ENCODE data around the gene MGAT3.
"Not testable (repeated sequence)": the region's sequence is repeated elsewhere in the genome, so short reads cannot be mapped to it uniquely, and the experiment has no call there.

The MGAT3 gene, protein sequence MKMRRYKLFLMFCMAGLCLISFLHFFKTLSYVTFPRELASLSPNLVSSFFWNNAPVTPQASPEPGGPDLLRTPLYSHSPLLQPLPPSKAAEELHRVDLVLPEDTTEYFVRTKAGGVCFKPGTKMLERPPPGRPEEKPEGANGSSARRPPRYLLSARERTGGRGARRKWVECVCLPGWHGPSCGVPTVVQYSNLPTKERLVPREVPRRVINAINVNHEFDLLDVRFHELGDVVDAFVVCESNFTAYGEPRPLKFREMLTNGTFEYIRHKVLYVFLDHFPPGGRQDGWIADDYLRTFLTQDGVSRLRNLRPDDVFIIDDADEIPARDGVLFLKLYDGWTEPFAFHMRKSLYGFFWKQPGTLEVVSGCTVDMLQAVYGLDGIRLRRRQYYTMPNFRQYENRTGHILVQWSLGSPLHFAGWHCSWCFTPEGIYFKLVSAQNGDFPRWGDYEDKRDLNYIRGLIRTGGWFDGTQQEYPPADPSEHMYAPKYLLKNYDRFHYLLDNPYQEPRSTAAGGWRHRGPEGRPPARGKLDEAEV

DNA sequence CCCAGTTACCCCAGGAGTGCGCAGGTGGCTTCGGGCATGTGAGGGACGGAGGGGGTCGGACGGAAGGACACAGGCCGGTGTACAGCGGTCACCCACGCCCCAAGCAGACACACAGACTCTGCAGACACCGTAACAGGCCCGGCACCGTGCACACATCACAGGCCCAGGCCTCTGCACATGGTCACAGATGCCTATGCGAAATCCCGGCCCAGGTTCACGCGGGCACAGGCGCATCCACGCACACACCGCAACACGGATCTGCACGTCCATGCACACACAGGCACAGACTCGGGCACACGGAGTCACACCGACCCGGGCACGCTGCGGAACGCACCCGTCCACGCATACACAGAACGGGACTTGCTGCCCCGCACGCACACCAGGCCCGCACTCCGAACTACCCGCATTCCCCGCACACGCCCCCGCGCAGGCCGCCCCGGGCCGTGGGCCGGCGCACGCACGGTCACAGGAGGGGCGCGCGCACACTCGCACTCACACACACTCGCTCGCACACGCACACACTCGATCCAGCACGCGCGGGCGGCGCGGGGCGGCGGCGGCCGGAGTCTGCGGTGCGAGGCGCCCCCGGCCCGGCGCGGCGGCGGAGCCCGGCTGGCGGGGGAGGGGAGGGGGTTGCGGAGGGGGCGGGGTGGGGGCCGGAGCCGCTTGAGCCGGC is at the start of gene MGAT3:
Gene MGAT3 (plus strand): TSS at position 491 of the 676 bp plus-strand sequence. CDS start 30,336 bp downstream, outside the sequence.
- DNase-seq (ENCODE audit: low spot score), result no peak

- DNase-seq (ENCODE audit: low spot score), result no peak
These were observed 48.6 kb upstream of the MGAT3 start for GRCh38 chr22:39408173-39408572.

DNA sequence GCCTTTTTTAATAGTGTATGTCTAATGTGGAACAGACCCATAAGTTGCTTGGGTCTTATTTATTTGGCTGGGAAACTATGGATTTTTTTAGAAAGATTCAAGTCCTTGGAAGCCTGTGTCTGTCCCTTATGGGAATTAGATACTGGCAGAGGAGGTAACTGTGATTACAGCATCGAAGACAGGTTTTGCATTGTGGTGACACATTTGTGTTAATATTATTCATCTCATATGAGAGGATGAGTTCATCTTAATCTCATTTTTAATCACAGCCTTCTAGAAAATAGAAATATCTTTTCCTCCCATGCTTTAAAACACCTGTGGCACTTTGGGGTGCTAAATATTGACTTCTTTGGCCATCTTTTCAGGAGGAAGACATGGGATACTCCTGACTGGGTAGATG is 48.0 kb upstream of the MGAT3 start:
- DNase-seq (ENCODE audit: low spot score), result no peak

GRCh38 chr22:39409516-39410029 is 47.2 kb upstream of the MGAT3 start:
- no peak for DNase-seq (ENCODE audit: low spot score)

GRCh38 chr22:39410264-39410663 is 46.5 kb upstream of the MGAT3 start:
- DNase-seq (ENCODE audit: low spot score), result no peak

DNA sequence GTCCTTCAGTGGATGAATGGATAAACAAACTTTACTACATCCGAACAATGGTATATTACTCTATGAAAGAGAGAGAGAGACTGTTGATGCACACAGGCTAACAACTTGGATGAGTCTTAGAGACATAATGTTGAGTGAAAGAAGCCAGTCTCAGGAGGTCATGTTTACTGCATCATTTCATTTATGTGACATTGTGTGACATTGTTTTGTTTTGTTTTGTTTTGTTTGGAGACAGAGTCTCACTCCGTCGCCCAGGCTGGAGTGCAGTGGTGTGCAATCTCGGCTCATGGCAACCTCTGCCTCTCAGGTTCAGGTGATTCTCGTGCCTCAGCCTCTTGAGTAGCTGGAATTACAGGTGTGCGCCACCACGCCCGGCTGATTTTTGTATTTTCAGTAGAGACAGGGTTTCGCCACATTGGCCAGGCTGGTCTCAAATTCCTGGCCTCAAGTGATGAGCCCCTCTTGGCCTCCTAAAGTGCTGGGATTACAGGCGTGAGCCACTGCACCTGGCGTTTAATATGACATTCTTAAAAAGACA is 44.9 kb upstream of the MGAT3 start:
- DNase-seq (ENCODE audit: low spot score), result not testable (repeated sequence)

GRCh38 chr22:39413204-39413603 is 43.6 kb upstream of the MGAT3 start:
- not testable (repeated sequence) for DNase-seq (ENCODE audit: low spot score)

DNA sequence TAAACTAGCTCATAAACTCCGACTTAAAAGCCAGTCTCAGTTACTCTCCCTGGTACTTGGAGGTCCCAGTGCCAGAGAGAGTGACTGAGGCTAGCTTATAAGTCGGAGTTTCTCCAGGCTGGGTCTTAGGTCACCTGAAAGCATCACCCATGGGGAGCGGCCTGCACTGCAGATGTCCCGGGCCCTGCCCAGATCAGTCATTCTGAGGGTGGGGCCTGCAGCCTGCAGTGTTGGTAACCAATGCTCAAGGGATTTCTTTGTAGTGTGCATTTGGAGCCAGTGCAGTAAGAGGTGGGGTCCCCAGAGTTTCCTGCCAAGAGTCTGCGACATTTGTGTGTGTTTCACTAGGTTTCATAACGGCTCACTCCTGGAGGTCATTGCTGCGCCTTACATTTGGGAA is 42.4 kb upstream of the MGAT3 start:
- DNase-seq (ENCODE audit: low spot score), result no peak

DNA sequence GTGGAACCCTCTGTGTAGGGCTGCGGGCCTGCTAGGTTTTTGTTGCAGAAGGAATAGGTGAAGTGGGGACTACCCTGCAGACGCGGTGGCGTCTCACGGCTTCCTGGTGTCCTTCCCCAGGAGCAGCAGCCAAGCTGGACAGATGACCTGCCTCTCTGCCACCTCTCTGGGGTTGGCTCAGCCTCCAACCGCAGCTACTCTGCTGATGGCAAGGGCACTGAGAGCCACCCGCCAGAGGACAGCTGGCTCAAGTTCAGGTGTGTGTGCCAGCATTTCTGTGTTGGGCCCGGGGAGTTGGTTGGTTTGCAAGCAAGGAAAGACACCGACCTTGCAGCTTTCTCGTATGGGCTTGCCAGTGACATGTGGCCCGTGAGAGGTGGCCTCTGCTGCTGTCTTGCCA is 41.9 kb upstream of the MGAT3 start:
- DNase-seq (ENCODE audit: low spot score), result no peak

- DNase-seq (ENCODE audit: low spot score), result no peak
These were observed 41.3 kb upstream of the MGAT3 start for GRCh38 chr22:39415506-39415905.

DNA sequence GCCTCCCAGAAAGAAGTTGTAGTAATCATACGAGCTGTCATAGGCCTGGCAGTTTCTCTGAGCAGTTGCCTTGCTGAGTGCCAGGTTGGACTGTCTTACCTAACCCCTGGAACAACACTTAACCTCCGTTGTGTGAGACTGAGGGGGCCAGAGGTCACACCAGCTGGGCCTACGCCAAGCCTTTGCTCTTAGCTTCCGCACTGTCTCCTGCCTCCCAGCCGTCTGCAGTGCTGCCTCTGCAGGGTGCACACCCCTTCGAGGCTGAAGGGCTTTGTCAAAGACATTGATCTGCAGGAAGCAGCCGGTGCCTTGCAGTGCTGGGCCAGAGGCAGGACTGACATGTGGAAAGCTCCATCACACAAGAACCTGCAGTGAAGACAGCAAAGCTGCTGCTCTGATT is 40.5 kb upstream of the MGAT3 start:
- no peak for DNase-seq (ENCODE audit: low spot score)

GRCh38 chr22:39417641-39418040 is 39.2 kb upstream of the MGAT3 start:
- no peak for DNase-seq (ENCODE audit: low spot score)

- no peak for DNase-seq (ENCODE audit: low spot score)
These were observed 38.1 kb upstream of the MGAT3 start for GRCh38 chr22:39418696-39419095.

DNA sequence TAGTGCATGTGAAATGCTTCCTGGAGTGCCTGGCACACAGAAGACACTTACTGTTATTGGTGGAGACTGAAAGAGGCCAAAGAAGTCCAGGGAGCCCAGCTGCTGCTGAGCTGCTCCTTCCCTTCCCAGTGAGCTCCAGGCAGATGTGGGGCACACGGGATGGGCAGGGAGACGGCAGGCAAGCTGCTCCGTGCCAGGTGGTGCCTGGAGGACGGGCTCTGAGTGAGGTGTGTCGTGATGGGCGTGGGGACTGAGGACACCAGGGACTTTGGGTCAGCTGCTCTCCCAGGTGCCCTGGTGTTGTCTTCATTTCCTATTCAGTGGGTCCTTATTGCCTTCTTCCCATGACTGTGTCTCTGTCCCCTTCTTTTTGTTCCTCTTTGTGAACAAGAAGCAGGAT is 37.7 kb upstream of the MGAT3 start:
- DNase-seq (ENCODE audit: low spot score), result no peak

DNA sequence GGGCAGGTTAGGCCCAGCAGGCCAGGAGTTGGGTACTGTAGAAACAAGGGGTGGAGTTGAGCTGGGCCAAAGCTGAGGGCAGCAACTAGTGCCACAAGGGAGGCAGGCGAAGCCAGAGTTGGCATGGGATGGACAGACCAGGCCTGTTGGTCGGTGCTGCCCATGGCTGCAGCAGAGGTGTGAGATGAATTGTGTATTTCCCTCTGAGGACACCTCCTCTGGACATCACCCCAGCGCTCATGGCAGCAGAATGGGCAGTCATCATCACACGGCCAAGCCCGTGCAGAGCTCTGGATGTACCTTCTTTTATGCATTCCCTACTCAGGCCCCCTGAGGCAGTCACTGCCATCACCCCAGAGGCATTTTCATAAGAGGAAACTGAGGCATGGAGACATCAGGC is 36.9 kb upstream of the MGAT3 start:
- no peak for DNase-seq (ENCODE audit: low spot score)

- no peak for DNase-seq (ENCODE audit: low spot score)
These were observed 35.1 kb upstream of the MGAT3 start for GRCh38 chr22:39421691-39422090.

- no peak for DNase-seq (ENCODE audit: low spot score)
These were observed 34.7 kb upstream of the MGAT3 start for GRCh38 chr22:39422101-39422500.

- DNase-seq (ENCODE audit: low spot score), result no peak
These were observed 34.1 kb upstream of the MGAT3 start for GRCh38 chr22:39422721-39423120.

DNA sequence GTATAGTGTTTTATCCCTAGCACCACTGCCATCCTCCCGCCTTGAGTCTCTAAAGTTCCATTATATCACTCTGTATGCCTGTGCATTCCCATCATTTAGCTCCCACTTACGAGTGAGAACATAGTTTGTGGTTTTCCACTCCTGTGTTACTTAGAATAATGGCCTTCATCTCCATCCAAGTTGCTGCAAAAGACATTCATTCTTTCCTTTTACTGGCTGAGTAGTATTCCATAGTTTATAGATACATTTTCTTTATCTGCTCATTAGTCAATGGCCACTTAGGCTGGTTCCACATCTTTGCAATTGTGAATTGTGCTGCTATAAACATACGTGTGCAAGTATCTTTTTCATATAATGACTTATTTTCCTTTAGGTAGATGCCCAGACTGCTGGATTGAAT is 32.8 kb upstream of the MGAT3 start:
- DNase-seq (ENCODE audit: low spot score), result no peak

- DNase-seq (ENCODE audit: low spot score), result no peak
These were observed 30.3 kb upstream of the MGAT3 start for GRCh38 chr22:39426380-39427043.

DNA sequence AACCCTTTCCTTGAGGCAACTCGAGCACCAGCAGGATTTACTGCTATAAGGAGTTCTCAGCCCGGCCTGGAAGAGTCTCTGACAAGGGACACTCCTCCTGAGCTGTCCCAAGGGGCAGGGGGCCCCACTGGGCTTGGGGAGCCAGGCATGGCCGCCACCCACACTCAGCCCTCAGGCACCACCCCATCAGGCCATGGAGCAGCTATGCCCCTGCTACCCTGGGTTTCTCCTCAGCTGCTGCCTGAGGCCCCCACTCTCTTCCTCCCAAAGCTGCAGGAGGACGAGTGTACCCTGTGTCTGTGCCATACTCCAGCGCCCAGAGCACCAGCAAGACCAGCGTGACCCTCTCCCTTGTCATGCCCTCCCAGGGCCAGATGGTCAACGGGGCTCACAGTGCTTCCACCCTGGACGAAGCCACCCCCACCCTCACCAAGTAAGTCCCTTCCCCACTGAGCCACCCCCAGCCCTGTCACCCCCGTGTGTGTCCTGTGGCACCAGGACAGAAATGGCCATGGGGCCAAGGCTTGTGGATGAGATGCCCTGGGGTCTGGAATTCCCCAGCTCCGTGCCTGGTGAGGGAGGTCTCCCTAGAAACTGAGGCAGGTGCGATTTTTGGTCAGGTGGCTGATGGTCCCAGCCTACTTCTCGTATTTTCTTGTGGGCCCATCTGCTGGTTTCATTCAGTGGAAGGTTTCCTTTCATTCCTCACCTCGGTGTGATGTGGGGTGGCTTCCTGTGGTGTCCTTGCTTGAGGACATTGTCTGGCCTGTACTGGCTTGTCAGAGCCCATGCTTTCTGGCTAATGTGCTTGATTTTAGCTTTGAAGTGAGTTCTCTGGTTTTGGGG is 28.8 kb upstream of the MGAT3 start:
- no peak for DNase-seq (ENCODE audit: low spot score)
